ENCODE data around the gene CFDP1.
"Not testable (repeated sequence)": the region's sequence is repeated elsewhere in the genome, so short reads cannot be mapped to it uniquely, and the experiment has no call there.

Gene CFDP1

GRCh38 chr16:75458439-75458838 is 25.1 kb upstream of the CFDP1 start:
- DNase-seq (no peak), ATAC-seq (no peak)

- DNase-seq (no peak), ATAC-seq (no peak)
These were observed 24.7 kb upstream of the CFDP1 start for GRCh38 chr16:75458029-75458428.

- ATAC-seq, result no peak
- DNase-seq, result no peak
These were observed 24.2 kb upstream of the CFDP1 start for GRCh38 chr16:75457485-75458021.

- no peak for ATAC-seq
These were observed 23.7 kb upstream of the CFDP1 start for GRCh38 chr16:75456971-75457370.

GRCh38 chr16:75456486-75456885 is 23.2 kb upstream of the CFDP1 start:
- ATAC-seq, DNase-seq: not testable (repeated sequence)

More at GRCh38 chr16:75456971-75457370, 23.7 kb upstream of the CFDP1 start:
- DNase-seq, result no peak

GRCh38 chr16:75455677-75456076 is 22.4 kb upstream of the CFDP1 start:
- ATAC-seq (no peak), DNase-seq (no peak)

GRCh38 chr16:75452464-75453190 is 19.3 kb upstream of the CFDP1 start:
- ATAC-seq (no peak), DNase-seq (no peak)

GRCh38 chr16:75446416-75446815 is 13.1 kb upstream of the CFDP1 start:
- ATAC-seq (no peak), DNase-seq (no peak)

- DNase-seq (no peak), ATAC-seq (no peak)
These were observed 12.0 kb upstream of the CFDP1 start for GRCh38 chr16:75445298-75445697.

GRCh38 chr16:75443298-75443697 is 10.0 kb upstream of the CFDP1 start:
- ATAC-seq (no peak), DNase-seq (no peak)

GRCh38 chr16:75433732-75434413 is 570 bp upstream of the CFDP1 start:
- ATAC-seq, result peak; percentile 70
- no peak for DNase-seq

GRCh38 chr16:75429621-75430403 is 3.5 kb downstream of the CFDP1 start:
- no peak for ATAC-seq
- DNase-seq, result no peak

GRCh38 chr16:75426524-75426923 is 6.8 kb downstream of the CFDP1 start:
- ATAC-seq, DNase-seq: not testable (repeated sequence)

- DNase-seq, ATAC-seq: not testable (repeated sequence)
These were observed 9.1 kb downstream of the CFDP1 start for GRCh38 chr16:75424105-75424762.

- DNase-seq (no peak), ATAC-seq (no peak)
These were observed 9.6 kb downstream of the CFDP1 start for GRCh38 chr16:75423723-75424104.

GRCh38 chr16:75421820-75422126 is 11.5 kb downstream of the CFDP1 start:
- DNase-seq (no peak), ATAC-seq (no peak)

- peak; percentile 54 for DNase-seq
- ATAC-seq, result peak; percentile 75
These were observed 12.1 kb downstream of the CFDP1 start for GRCh38 chr16:75420987-75421819.

- ATAC-seq, result no peak
- no peak for DNase-seq
These were observed 16.3 kb downstream of the CFDP1 start for GRCh38 chr16:75416904-75417565.

- DNase-seq, result no peak
- peak; percentile 83 for ATAC-seq
These were observed 18.0 kb downstream of the CFDP1 start for GRCh38 chr16:75415169-75415905.

GRCh38 chr16:75413951-75414350 is 19.4 kb downstream of the CFDP1 start:
- DNase-seq, result no peak
- ATAC-seq, result no peak

Measured in stimulated activated naive CD8-positive, alpha-beta T cell treated with anti-CD3 and anti-CD28 coated beads, Interleukin-15, Interleukin-2, amounts not matched to agents 100 U/mL and 50 U/mL, for 24 hours (primary cell).